Uterus (tissue), 4 donors: Measurements from ENCODE around the gene SEMA4C. TPM values are rescaled to one million over a fixed set of nuclear protein-coding genes. Genes with fewer than 3 reads are reported as not detected.

Experiments
- DNase-seq, 2 donors: peaks; one replicate each; pipeline ENCODE4 v3.0.0-alpha.2; 2019 to 2020
- H3K27ac ChIP-seq, 2 donors: fragments of 200-600 bp; sonication (generic); 1 replicate in 1 of 2; 2 replicates in 1 of 2; pipeline ENCODE4 v1.5.1; 2016 to 2018
- H3K27me3 ChIP-seq, 2 donors: fragments of 200-600 bp; sonication (generic); one replicate each; pipeline ENCODE4 v1.5.1; 2018 to 2019; ENCODE audit warnings: control low read depth in 1 of 2
- H3K36me3 ChIP-seq, 2 donors: fragments of 200-600 bp; sonication (generic); one replicate each; pipeline ENCODE4 v1.5.1; 2019; ENCODE audit warnings: control low read depth in 1 of 2
- H3K4me1 ChIP-seq, 2 donors: fragments of 200-600 bp; sonication (generic); one replicate each; pipeline ENCODE4 v1.5.1; 2018 to 2019; ENCODE audit warnings: control low read depth in 1 of 2
- H3K4me3 ChIP-seq, 2 donors: fragments of 200-600 bp; sonication (generic); 1 replicate in 1 of 2; 2 replicates in 1 of 2; pipeline ENCODE4 v1.5.1; 2018 to 2019; ENCODE audit warnings: mild to moderate bottlenecking in 1 of 2
- H3K9me3 ChIP-seq, 2 donors: fragments of 200-600 bp; sonication (generic); one replicate each; pipeline ENCODE4 v1.5.1; 2019; ENCODE audit warnings: control low read depth in 1 of 2
- POLR2A ChIP-seq, 2 donors: fragments of 450-650 bp; IDR thresholded peaks; one replicate each; pipeline ENCODE4 v1.6.1; 2016; ENCODE audit warnings: antibody characterized with exemption in 2 of 2, mild to moderate bottlenecking in 1 of 2, moderate library complexity in 1 of 2
- intact Hi-C: fragments of 100-400 bp; cut with DNase I; formaldehyde crosslinking; loops from one replicate; pipeline ENCODE4 v1.15.1; 2023; ENCODE audit warnings: low total_unique reads
- total RNA-seq, 4 donors: library from RNA; depleted of rRNA in 3 of 4; stranded (reverse); fragments of >200 nt in 3 of 4; gene quantifications; one replicate each; pipeline versions ENCODE4 v1.1.0 to v1.2.4, GENCODE V29; 2014 to 2023
- TF ChIP-seq, protein P1 (sequence below), 4 experiments: fragments of 200-600 bp in 2 of 4; fragments of 450-650 bp in 2 of 4; sonication (generic) in 2 of 4; IDR thresholded peaks; one replicate each; pipeline ENCODE4 v1.5.1; 2016 to 2019; ENCODE audit warnings: antibody characterized with exemption in 4 of 4, mild to moderate bottlenecking in 2 of 4, moderate library complexity in 1 of 4
- donor health status: DM: yes; HTN: yes; CAD: no.

Gene SEMA4C
- total RNA-seq, 4 donors from 2014 or later: 31.8 to 117 (median 61.7) TPM

- intact Hi-C loops: no loop called here
- Histone ChIP-seq H3K4me1 (peaks cover 0 to 5% of the 10 kb centered on the region in 2 donors), H3K27ac (no peak overlapping the region), H3K9me3 (no peaks in the 10 kb centered on the region), H3K27me3 (no peaks in the 10 kb centered on the region), H3K36me3 (no peaks in the 10 kb centered on the region), H3K4me3 (no peak overlapping the region)
- no peak for TF ChIP-seq POLR2A (IDR thresholded peaks at IDR 0.05)
- no peak for DNase-seq
Measured at GRCh38 chr2:96844405-96844808, 25.5 kb downstream of the SEMA4C start.

- Histone ChIP-seq H3K27ac (no peak within 1 kb of the TSS), H3K36me3 (no peaks in the 10 kb centered on the region), H3K9me3 (no peaks in the 10 kb centered on the region), H3K4me3 (no peak within 1 kb of the TSS), H3K27me3 (no peaks in the 10 kb centered on the region), H3K4me1 (peaks cover 0 to 5% of the 10 kb centered on the region in 2 donors)
- intact Hi-C loops: no loop called here
- no peak for TF ChIP-seq POLR2A (IDR thresholded peaks at IDR 0.05)
- TF ChIP-seq, protein P1, sequence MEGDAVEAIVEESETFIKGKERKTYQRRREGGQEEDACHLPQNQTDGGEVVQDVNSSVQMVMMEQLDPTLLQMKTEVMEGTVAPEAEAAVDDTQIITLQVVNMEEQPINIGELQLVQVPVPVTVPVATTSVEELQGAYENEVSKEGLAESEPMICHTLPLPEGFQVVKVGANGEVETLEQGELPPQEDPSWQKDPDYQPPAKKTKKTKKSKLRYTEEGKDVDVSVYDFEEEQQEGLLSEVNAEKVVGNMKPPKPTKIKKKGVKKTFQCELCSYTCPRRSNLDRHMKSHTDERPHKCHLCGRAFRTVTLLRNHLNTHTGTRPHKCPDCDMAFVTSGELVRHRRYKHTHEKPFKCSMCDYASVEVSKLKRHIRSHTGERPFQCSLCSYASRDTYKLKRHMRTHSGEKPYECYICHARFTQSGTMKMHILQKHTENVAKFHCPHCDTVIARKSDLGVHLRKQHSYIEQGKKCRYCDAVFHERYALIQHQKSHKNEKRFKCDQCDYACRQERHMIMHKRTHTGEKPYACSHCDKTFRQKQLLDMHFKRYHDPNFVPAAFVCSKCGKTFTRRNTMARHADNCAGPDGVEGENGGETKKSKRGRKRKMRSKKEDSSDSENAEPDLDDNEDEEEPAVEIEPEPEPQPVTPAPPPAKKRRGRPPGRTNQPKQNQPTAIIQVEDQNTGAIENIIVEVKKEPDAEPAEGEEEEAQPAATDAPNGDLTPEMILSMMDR (IDR thresholded peaks at IDR 0.05): no peak
- no peak for DNase-seq
Measured at GRCh38 chr2:96843538-96844268, 26.2 kb downstream of the SEMA4C start, which contains the start of gene ANKRD23. ANKRD23 (minus strand) TSS chr2:96844021; CDS start chr2:96843992, 29 bp downstream.

GRCh38 chr2:96842600-96842999 is 27.3 kb downstream of the SEMA4C start:
- H3K4me1 ChIP-seq: peaks cover 0 to 5% of the 10 kb centered on the region in 2 donors
- intact Hi-C loops: no loop called here
- no peaks in the 10 kb centered on the region for H3K36me3 ChIP-seq
- H3K9me3 ChIP-seq: no peaks in the 10 kb centered on the region
- H3K4me3 ChIP-seq: no peak overlapping the region
- TF ChIP-seq POLR2A (IDR thresholded peaks at IDR 0.05): no peak
- TF ChIP-seq, protein P1 (IDR thresholded peaks at IDR 0.05): no peak
- DNase-seq: no peak
- no peaks in the 10 kb centered on the region for H3K27me3 ChIP-seq
- no peak overlapping the region for H3K27ac ChIP-seq

DNA sequence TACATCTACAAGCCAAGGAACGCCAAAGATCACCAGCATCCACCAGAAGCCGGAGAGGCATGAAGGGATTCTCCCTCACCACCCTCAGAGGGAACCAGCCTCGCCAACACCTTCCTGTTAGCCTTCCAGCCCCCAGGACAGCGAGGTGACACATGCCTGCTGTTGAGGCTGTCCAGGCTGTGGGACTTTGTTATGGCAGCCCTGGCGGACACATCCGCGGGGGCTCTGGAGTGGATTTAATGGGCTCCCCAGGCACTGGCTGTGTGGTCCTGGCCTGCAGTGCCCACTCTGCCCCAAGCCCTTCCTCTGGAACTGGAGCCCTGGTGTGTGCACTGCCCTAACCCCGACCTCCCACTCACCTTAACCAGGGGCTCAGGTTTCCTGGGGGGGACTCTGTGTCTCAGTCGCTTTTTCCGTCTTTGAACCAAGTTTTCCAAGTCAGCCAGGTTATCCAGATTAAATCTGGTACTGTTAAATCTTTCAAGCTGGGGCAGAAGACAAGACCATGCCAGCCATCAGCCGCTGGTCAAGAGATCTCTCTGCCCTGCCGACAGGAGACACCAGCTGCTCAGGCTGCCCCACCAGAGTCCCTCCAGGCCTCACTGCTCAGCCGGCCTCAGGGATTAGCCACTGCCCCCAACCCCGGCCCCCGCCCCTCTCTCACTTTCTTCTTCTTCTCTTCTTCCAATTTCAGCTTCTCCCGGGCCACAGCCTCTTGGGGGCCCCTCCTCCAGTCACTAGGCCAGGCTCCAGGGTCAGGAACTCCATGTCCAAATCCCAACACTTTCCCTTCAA is 28.0 kb downstream of the SEMA4C start:
- TF ChIP-seq POLR2A (IDR thresholded peaks at IDR 0.05): no peak
- TF ChIP-seq, protein P1 (IDR thresholded peaks at IDR 0.05): no peak
- DNase-seq: no peak
- Histone ChIP-seq H3K4me1 (peaks cover 0 to 5% of the 10 kb centered on the region in 2 donors), H3K4me3 (no peak overlapping the region), H3K9me3 (no peaks in the 10 kb centered on the region), H3K36me3 (no peaks in the 10 kb centered on the region), H3K27me3 (no peaks in the 10 kb centered on the region), H3K27ac (no peak overlapping the region)
- intact Hi-C loops: no loop called here

DNA sequence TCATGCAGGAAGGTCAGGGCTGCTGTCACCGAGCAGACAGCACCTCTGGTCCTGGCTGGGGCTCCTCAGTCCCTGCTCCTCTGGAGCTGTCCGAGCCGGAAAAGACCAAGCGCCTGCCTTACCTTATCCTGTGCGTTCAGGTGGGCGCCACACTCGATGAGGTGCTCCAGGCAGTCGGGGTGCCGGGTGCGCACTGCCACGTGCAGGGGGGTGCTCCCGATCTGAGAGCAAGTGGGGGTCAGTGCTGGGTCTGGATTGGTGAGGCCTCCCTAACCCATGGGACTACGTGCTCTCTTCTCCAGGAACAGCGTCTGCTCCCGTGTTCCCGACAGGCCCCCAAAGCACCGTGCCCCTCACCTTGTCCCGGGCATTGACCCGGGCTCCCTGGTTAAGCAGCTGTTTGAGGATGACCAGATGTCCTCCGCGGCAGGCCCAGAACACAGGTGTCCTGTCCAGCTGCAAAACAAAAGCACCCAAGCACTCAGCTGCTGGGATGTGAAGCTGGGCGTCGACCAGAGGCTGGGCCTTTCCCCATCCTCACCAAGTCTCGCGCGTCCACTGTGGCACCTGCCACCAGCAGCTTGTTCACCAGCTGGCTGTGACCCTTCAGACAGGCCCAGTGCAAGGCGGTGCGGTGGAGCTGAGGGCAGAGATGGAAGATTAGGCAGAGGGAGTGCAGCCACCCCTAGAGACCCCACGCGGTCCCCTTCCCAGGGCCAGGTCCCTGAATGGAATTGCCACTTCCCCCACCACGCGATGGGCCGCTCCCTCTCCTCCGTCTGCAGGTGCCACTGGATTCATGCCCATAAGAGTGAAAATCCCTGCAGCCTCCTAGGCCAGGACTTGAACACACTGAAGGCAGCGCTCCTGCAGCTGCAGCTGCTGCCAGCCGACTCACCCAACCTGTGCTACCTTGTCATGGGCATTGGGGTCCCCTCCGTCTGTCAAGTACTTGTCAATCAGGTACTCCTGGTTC is 29.7 kb downstream of the SEMA4C start:
- no peaks in the 10 kb centered on the region for H3K9me3 ChIP-seq
- TF ChIP-seq, protein P1 (IDR thresholded peaks at IDR 0.05): no peak
- no peak for TF ChIP-seq POLR2A (IDR thresholded peaks at IDR 0.05)
- intact Hi-C loops: no loop called here
- no peak overlapping the region for H3K4me3 ChIP-seq
- no peaks in the 10 kb centered on the region for H3K27me3 ChIP-seq
- H3K4me1 ChIP-seq: peaks cover 0 to 5% of the 10 kb centered on the region in 2 donors
- no peak for DNase-seq
- H3K36me3 ChIP-seq: no peaks in the 10 kb centered on the region
- no peak overlapping the region for H3K27ac ChIP-seq
